GM19455 (cell line): ENCODE results near the gene ITGA4.

Source experiments
- ATAC-seq: cut with Tn5 transposase; IDR thresholded peaks from one replicate; pipeline ENCODE4 v1.9.1; 2021; ENCODE audit not compliant: unreplicated experiment

ITGA4 gene

DNA sequence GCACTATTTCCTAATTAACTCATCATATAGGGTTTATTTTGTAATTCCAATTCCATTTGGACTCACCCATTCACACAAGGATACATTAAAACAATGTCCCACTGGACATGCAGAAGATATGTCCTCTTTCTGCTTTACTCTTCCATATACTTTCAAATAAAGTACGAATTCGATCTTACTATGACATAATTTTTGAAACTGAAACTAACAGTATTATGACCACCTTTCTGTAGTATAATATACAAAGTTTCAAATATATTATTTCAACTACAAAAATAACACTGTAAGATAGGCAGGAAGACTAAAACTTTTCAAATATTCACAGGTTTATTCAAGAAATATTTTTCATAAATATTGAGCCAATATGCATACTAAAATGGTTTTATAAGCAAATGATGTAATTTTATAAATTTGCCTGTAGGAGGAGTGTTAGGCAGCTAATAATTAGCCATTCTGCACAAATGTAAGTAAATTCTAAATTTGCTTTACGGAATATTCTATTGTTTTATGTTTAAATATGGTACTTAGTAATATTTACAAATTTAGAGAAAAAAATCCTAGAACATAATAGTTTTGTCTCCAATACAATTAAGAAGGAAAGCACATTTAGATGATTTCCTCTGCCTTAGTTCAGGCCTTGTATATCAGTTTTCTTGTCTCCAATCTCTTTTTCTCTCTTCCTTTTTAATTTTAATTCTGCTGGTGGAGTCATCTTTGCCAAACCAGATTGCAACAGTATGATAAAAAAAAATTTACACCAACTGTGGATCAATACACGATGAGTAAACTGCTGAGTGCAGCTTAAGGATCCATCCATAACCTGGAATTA lies 113.9 kb downstream of the ITGA4 start:
- ATAC-seq = no peak

- no peak for ATAC-seq
Measured at GRCh38 chr2:181573140-181573736, 116.1 kb downstream of the ITGA4 start.

DNA sequence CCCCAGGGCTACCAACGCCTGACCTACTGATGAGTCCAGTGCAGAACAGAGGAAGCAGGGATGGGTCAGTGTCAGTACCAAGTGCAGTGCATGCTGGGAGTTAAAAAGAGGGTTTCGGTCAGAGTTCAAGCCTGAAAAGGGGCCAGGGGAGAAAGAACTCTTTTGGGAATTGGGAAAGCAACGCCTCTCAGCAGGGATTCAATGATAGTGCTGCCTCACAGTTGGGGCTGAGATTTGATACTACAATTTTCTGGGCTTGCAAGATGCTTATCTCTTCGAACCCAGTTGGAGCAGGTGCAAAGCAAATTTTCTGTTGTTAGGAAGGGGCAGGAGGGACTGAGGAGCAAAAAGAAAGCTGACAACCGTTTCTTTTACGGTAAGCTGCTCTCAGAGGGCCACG lies 117.1 kb downstream of the ITGA4 start:
- no peak for ATAC-seq

GRCh38 chr2:181575024-181575649 lies 118.0 kb downstream of the ITGA4 start:
- no peak for ATAC-seq

- ATAC-seq = no peak
Measured at GRCh38 chr2:181575650-181576025, 118.5 kb downstream of the ITGA4 start.

- ATAC-seq = no peak
Measured at GRCh38 chr2:181576431-181576830, 119.2 kb downstream of the ITGA4 start.

DNA sequence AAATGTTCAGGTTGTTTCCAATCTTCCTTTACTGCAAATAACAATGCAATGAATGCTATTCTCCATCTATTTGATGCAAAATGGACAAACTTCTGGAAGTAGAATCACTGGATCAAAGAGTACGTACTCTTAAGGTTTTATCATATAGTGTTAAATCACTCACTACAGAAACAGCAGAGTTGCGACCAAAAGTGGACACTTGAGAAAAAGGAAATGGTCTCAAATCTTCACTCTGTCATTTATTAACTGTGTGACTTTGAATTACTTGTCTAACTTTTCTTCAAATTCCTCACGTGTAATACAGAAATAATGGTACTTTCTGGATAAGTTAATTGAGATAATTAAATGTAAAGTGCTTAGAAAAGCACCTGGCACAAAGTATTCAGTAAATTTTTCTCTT lies 121.6 kb downstream of the ITGA4 start:
- ATAC-seq = no peak

DNA sequence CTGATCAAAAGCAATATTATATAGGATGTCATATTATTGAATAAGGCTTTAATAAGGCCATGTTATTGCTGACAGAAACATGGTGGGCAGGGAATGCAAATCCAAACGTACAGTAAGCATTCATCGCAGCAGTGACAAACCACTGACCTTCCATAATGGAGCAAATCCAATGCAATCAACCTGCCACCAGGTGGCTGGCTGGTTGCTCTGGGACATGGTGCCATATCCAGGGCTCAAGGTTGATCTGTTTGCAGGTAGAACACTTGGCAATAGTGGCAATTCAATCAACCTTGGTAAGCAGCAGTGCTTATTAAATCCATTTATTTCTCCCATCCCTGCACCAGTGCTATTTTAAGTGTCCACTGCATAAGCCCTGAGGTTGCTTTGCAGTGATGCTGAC lies 124.3 kb downstream of the ITGA4 start:
- no peak for ATAC-seq

DNA sequence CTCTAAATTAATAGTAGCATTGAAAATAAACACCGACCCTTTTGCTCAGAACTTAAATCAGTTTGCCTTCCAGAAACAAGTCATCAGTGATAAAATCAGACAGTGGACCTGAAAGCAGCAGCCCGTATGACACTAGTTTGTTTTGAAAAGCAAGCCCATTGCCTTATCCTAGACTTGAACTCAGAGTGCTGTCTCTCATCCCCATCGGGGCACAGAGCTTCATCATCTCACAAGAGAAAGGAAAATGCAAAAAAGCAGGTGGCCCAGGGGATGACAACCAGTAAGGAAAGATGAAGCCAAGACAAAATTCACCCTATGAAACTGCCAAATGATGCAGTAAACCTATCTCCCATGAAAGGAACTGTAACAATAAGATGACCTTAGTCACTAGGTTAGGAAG lies 128.5 kb downstream of the ITGA4 start:
- ATAC-seq = no peak
